ENCODE measurements around the gene CFAP54. TPM values are rescaled to one million over a fixed set of nuclear protein-coding genes. Genes with fewer than 3 reads are reported as not detected.

CFAP54 gene
- total RNA-seq, 1 experiment from 2014 or later = 0.16 TPM

DNA sequence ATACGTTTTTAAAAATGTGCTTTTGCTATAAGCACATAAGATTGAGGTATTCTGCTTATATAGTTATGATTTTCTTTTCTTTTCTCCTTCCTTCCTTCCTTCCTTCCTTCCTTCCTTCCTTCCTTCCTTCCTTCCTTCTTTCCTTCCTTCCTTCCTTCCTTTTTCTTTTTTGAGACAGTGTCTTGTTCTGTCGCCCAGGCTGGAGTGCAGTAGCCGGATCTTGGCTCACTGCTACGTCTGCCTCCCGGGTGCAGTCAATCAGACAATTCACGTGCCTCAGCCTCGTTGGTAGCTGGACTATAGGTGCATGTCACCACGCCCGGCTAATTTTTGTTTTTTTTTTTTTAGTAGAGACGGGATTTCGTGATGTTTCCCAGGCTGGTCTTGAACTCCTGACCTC lies 5.8 kb downstream of the CFAP54 start:
- H3K27ac ChIP-seq = no peak overlapping the region
- no peaks in the 10 kb centered on the region for H3K4me1 ChIP-seq
- no peak overlapping the region for H3K4me3 ChIP-seq
- no peak for DNase-seq
- H3K9me3 ChIP-seq (replicated peaks) = no peaks in the 10 kb centered on the region
- peaks cover 2% of the 10 kb centered on the region; the same call in 1 of the 2 replicates for H3K27me3 ChIP-seq
- H3K36me3 ChIP-seq = no peaks in the 10 kb centered on the region

- no peak for DNase-seq
- H3K9me3 ChIP-seq (replicated peaks) = no peaks in the 10 kb centered on the region
- H3K27ac ChIP-seq = no peak overlapping the region
- H3K4me1 ChIP-seq = peaks cover 3% of the 10 kb centered on the region; the same call in 1 of the 2 replicates
- no peak overlapping the region for H3K4me3 ChIP-seq
- no peaks in the 10 kb centered on the region for H3K27me3 ChIP-seq
- H3K36me3 ChIP-seq = no peaks in the 10 kb centered on the region
Observed at GRCh38 chr12:96495841-96496545, 6.6 kb downstream of the CFAP54 start.

GRCh38 chr12:96496944-96497343 lies 7.6 kb downstream of the CFAP54 start:
- H3K27ac ChIP-seq = no peak overlapping the region

DNA sequence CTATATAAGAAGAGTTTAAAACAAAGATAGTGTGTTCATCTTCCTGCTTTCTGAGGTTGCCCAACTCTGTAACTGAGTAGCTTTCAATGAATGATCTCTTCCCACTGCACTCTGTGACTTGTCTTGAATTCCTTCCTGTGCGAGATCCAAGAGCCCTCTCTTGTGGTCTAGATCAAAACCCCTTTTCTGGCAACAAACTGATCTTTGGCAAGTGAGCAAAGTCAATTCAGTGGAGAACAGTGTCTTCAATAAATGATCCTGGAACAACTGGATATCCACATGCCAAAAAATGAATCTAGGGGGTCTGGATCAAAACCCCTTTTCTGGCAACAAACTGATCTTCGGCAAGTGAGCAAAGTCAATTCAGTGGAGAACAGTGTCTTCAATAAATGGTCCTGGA lies 8.5 kb downstream of the CFAP54 start:
- Histone ChIP-seq H3K27ac (no peak overlapping the region), H3K4me3 (no peak overlapping the region), H3K4me1 (peaks cover 10% of the 10 kb centered on the region; the same call in 1 of the 2 replicates), H3K9me3 (replicated peaks) (no peaks in the 10 kb centered on the region), H3K36me3 (no peaks in the 10 kb centered on the region), H3K27me3 (no peaks in the 10 kb centered on the region)
- DNase-seq = no peak

More at GRCh38 chr12:96496944-96497343, 7.6 kb downstream of the CFAP54 start:
- no peaks in the 10 kb centered on the region for H3K9me3 ChIP-seq (replicated peaks)
- H3K27me3 ChIP-seq = no peaks in the 10 kb centered on the region
- H3K4me3 ChIP-seq = no peak overlapping the region
- no peaks in the 10 kb centered on the region for H3K36me3 ChIP-seq
- peaks cover 10% of the 10 kb centered on the region; the same call in 1 of the 2 replicates for H3K4me1 ChIP-seq
- no peak for DNase-seq

GRCh38 chr12:96500693-96501092 lies 11.3 kb downstream of the CFAP54 start:
- Histone ChIP-seq H3K4me1 (peaks cover 10% of the 10 kb centered on the region; the same call in 1 of the 2 replicates), H3K9me3 (replicated peaks) (no peaks in the 10 kb centered on the region), H3K27ac (no peak overlapping the region; the same call in 1 of the 2 replicates), H3K4me3 (no peak overlapping the region), H3K36me3 (no peaks in the 10 kb centered on the region), H3K27me3 (no peaks in the 10 kb centered on the region)
- DNase-seq = no peak

DNA sequence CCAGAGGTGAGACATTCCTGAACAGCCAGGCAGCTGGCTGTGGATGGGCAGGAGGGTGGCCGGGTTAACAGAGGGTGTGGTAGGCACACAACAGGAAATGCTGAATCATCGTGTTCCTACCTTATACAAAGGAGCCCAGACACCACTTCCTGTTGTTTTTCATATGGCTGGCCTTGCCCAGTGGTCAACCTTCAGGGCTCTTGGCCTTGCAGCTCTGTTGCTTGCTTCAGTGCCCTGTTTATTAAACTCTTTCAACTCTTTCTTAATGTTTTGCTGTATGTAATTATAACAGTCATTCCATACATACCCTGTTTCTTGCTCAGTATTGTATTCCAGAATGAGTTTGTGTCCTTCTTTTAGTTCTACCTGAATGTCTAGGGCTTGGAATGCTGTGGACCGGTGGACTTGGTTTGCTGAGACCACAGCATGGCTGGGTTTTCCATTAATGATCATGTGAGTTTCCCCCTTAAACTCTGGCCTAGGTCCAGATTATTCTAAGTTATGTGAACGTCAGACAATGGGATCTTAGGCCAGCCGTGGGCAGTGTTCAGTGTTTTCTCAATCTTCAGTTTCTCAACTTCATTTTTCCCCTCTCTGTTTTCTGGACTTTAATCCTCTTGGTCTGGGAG lies 11.9 kb downstream of the CFAP54 start:
- Histone ChIP-seq H3K9me3 (replicated peaks) (no peaks in the 10 kb centered on the region), H3K27ac (peak overlapping the region; percentile 37), H3K27me3 (no peaks in the 10 kb centered on the region), H3K36me3 (no peaks in the 10 kb centered on the region), H3K4me3 (no peak overlapping the region), H3K4me1 (peaks cover 10% of the 10 kb centered on the region; the same call in 1 of the 2 replicates)
- DNase-seq = peak; percentile 30 to 32

DNA sequence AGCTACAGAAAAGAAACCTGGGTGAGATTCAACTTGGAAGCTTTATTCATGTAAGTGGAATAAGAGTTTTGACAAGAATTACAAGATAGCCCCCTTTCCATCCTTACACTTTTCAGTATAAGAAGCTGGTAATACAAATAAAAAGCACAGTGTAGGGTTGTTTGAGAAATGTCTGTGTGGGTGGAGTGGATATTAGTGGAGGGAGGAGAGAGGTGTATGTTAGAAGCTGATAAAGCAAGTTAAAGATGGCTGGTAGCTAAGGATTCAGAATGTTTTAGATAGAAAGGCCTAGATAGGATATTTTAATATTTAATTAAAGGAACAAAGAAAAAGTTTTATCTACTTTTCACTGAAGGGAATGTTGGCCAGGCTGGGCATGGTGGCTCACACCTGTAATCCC lies 12.5 kb downstream of the CFAP54 start:
- Histone ChIP-seq H3K4me1 (peaks cover 10% of the 10 kb centered on the region; the same call in 1 of the 2 replicates), H3K36me3 (no peaks in the 10 kb centered on the region), H3K4me3 (no peak overlapping the region), H3K27me3 (no peaks in the 10 kb centered on the region), H3K27ac (no peak overlapping the region), H3K9me3 (replicated peaks) (no peaks in the 10 kb centered on the region)
- no peak for DNase-seq

- H3K4me1 ChIP-seq = peaks cover 10% of the 10 kb centered on the region; the same call in 1 of the 2 replicates
- DNase-seq = no peak
- H3K9me3 ChIP-seq (replicated peaks) = no peaks in the 10 kb centered on the region
- H3K27me3 ChIP-seq = no peaks in the 10 kb centered on the region
- H3K27ac ChIP-seq = no peak overlapping the region
- no peak overlapping the region for H3K4me3 ChIP-seq
- H3K36me3 ChIP-seq = no peaks in the 10 kb centered on the region
Observed at GRCh38 chr12:96502477-96502876, 13.1 kb downstream of the CFAP54 start.

DNA sequence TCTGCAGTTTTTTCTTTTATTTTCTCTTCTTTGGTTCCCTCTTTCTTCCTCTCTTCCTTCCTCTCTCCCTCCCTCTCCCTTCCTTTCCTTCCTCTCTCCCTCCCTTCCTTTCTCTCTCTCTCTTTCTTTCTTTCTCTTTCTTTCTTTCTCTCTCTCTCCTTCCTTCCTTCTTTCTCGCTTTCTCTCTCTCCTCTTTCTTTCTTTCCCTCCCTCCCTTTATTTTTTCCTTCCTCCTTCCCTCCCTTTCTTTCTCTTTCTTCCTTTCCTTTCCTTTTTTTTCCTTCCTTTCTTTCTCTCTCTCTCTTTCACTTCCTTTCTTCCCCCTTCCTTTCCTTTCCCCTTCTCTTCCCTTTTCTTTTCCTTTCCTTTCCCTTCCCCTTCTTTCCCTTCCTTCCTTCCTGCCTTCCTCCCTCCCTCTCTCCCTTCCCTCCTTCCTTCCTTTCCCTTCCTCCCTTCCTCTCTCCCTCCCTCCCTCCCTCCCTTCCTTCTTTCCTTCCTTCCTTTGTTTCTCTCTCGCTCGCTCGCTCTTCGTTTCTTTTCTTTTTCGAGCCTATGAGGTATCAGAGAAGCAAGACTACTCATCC lies 13.7 kb downstream of the CFAP54 start:
- DNase-seq = no peak
- Histone ChIP-seq H3K27ac (no peak overlapping the region), H3K36me3 (no peaks in the 10 kb centered on the region), H3K9me3 (replicated peaks) (no peaks in the 10 kb centered on the region), H3K4me3 (no peak overlapping the region), H3K4me1 (peaks cover 10% of the 10 kb centered on the region; the same call in 1 of the 2 replicates), H3K27me3 (no peaks in the 10 kb centered on the region)

- Histone ChIP-seq H3K4me1 (peaks cover 10% of the 10 kb centered on the region; the same call in 1 of the 2 replicates), H3K36me3 (no peaks in the 10 kb centered on the region), H3K27ac (no peak overlapping the region), H3K27me3 (no peaks in the 10 kb centered on the region), H3K4me3 (no peak overlapping the region), H3K9me3 (replicated peaks) (no peaks in the 10 kb centered on the region)
- DNase-seq = no peak
Observed at GRCh38 chr12:96503976-96504375, 14.6 kb downstream of the CFAP54 start.

GRCh38 chr12:96506776-96507175 lies 17.4 kb downstream of the CFAP54 start:
- Histone ChIP-seq H3K9me3 (replicated peaks) (no peaks in the 10 kb centered on the region), H3K4me3 (no peak overlapping the region), H3K27me3 (no peaks in the 10 kb centered on the region), H3K36me3 (no peaks in the 10 kb centered on the region), H3K27ac (no peak overlapping the region), H3K4me1 (no peaks in the 10 kb centered on the region)
- DNase-seq = no peak

GRCh38 chr12:96510306-96510764 lies 21.0 kb downstream of the CFAP54 start:
- H3K36me3 ChIP-seq = no peaks in the 10 kb centered on the region
- H3K4me3 ChIP-seq = no peak overlapping the region
- no peak for DNase-seq
- no peaks in the 10 kb centered on the region for H3K4me1 ChIP-seq
- no peak overlapping the region for H3K27ac ChIP-seq
- H3K27me3 ChIP-seq = no peaks in the 10 kb centered on the region
- no peaks in the 10 kb centered on the region for H3K9me3 ChIP-seq (replicated peaks)

DNA sequence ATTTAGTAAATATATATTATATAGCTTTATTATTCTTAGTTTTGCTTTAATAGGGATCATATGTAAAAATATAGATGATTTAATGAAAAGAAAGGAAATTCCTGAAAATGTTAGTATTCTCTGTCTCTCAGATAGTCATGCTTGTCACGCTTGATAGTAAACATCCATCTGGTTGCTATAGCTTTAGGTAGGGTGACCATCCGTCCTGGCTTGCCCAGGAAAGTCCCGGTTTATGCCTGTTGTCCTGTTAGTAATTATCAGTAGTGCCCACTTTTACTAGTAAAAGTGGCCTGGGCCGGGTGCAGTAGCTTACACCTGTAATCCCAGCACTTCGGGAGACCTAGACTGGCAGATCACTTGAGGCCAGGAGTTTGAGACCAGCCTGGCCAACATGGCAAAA lies 23.8 kb downstream of the CFAP54 start:
- Histone ChIP-seq H3K9me3 (replicated peaks) (no peaks in the 10 kb centered on the region), H3K4me3 (no peak overlapping the region), H3K27ac (no peak overlapping the region), H3K4me1 (no peaks in the 10 kb centered on the region), H3K27me3 (no peaks in the 10 kb centered on the region), H3K36me3 (no peaks in the 10 kb centered on the region)
- DNase-seq = no peak

DNA sequence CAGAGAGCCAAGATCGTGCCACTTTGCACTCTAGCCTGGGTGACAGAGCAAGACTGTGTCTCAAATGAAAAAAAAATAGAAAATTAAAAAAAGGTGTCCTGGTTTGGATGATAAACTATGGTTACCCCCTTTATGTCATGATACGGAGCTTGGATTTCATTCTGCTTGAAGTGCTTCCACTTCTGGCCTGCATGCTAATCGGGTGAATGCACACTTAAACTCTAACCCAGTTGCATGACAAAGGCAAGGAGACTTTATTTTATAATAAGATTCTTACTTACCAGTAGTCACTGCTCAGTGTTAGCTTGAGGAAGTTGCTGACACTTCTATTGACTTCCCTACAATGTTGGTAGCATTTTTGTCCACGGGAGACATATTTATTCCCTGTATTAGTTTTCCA lies 24.3 kb downstream of the CFAP54 start:
- DNase-seq = no peak
- Histone ChIP-seq H3K27ac (no peak overlapping the region), H3K4me3 (no peak overlapping the region), H3K27me3 (no peaks in the 10 kb centered on the region), H3K9me3 (replicated peaks) (no peaks in the 10 kb centered on the region), H3K4me1 (no peaks in the 10 kb centered on the region), H3K36me3 (no peaks in the 10 kb centered on the region)

DNA sequence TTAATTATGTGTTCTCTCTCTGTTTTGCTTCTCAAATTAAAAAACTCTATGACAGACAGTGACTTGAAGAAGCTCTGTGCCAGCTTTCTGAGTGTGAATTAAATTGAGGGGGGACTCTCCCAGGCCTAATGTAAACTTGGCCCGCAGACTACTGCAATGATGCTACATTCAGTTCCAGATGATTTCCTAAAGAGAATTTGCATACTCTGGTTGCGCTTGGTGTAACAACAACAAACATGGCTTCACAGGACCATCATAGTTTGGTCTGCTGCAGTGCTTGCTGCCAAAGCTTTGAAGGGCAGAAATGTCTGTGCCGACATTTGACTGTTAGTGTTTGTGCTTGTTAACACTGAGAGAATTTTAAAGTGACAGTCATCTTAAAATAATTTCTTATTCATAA lies 25.0 kb downstream of the CFAP54 start:
- no peak for DNase-seq
- Histone ChIP-seq H3K27me3 (no peaks in the 10 kb centered on the region), H3K4me1 (no peaks in the 10 kb centered on the region), H3K9me3 (replicated peaks) (no peaks in the 10 kb centered on the region), H3K36me3 (no peaks in the 10 kb centered on the region), H3K27ac (no peak overlapping the region), H3K4me3 (no peak overlapping the region)
